CD8-positive, alpha-beta memory T cell (primary cell): Measurements from ENCODE around the gene ZCCHC7. TPM values are rescaled to one million over a fixed set of nuclear protein-coding genes. Genes with fewer than 3 reads are reported as not detected.

Experiments
- CTCF ChIA-PET: fragments of 350-600 bp; sonication (Branson Sonifier 250); formaldehyde crosslinking; loops from one replicate; lab custom pipeline; 2021; ENCODE audit warnings: antibody characterized with exemption; lab: Charles Lee
- POLR2A ChIA-PET: fragments of 350-600 bp; sonication (Branson Sonifier 250); formaldehyde crosslinking; loops from one replicate; lab custom pipeline; 2021; ENCODE audit warnings: antibody characterized with exemption; lab: Charles Lee
- DNase-seq, 5 donors: peaks; one replicate each; pipeline versions ENCODE4 v3.0.0 to v3.0.0-alpha.2; 2020 to 2022; ENCODE audit warnings: mixed read lengths in 1 of 5
- H3K27ac ChIP-seq: one replicate; pipeline ENCODE4 v1.7.0; 2013; ENCODE audit warnings: low read depth, mild to moderate bottlenecking, low read length, moderate library complexity
- H3K27me3 ChIP-seq: 2 replicates; pipeline ENCODE4 v1.7.0; 2013; ENCODE audit warnings: low read length, mild to moderate bottlenecking; ENCODE audit not compliant: insufficient read depth, poor library complexity, severe bottlenecking
- H3K36me3 ChIP-seq: 2 replicates; pipeline ENCODE4 v1.7.0; 2013; ENCODE audit warnings: mild to moderate bottlenecking, low read length, moderate library complexity; ENCODE audit not compliant: insufficient read depth
- H3K4me1 ChIP-seq: 2 replicates; pipeline ENCODE4 v1.7.0; 2013; ENCODE audit warnings: mild to moderate bottlenecking, low read length, moderate library complexity; ENCODE audit not compliant: insufficient read depth
- H3K4me3 ChIP-seq: 2 replicates; pipeline ENCODE4 v1.7.0; 2013; ENCODE audit warnings: mild to moderate bottlenecking, low read length
- H3K9me3 ChIP-seq: 2 replicates; pipeline ENCODE4 v1.7.0; 2013; ENCODE audit warnings: mild to moderate bottlenecking, low read length
- H3K27ac Mint-ChIP-seq, 8 donors: one replicate each; pipeline ENCODE4 v1.8.0; 2020 to 2021; ENCODE audit warnings: mixed read lengths in 8 of 8, mild to moderate bottlenecking in 6 of 8, inconsistent platforms in 3 of 8, moderate library complexity in 3 of 8
- H3K27me3 Mint-ChIP-seq, 2 donors: one replicate each; pipeline ENCODE4 v1.8.0; 2020 to 2021; ENCODE audit warnings: mixed read lengths in 2 of 2, mild to moderate bottlenecking in 1 of 2, moderate library complexity in 1 of 2
- H3K36me3 Mint-ChIP-seq, 3 donors: one replicate each; pipeline ENCODE4 v1.8.0; 2020 to 2021; ENCODE audit warnings: mixed read lengths in 3 of 3, inconsistent platforms in 1 of 3, mild to moderate bottlenecking in 1 of 3
- H3K4me1 Mint-ChIP-seq, 3 donors: one replicate each; pipeline ENCODE4 v1.8.0; 2020 to 2021; ENCODE audit warnings: mixed read lengths in 3 of 3, inconsistent platforms in 1 of 3, mild to moderate bottlenecking in 1 of 3
- H3K4me3 Mint-ChIP-seq, 7 donors: one replicate each; pipeline ENCODE4 v1.8.0; 2020 to 2021; ENCODE audit warnings: mixed read lengths in 7 of 7, mild to moderate bottlenecking in 6 of 7, moderate library complexity in 4 of 7, inconsistent platforms in 2 of 7
- H3K9me3 Mint-ChIP-seq, 5 donors: one replicate each; pipeline ENCODE4 v1.8.0; 2020 to 2022; ENCODE audit warnings: mixed read lengths in 5 of 5, mild to moderate bottlenecking in 3 of 5, moderate library complexity in 2 of 5, inconsistent platforms in 1 of 5
- polyA plus RNA-seq: library from polyadenylated mRNA; unstranded; fragments of 300-500 nt; fragmentation: Illumina TruSeq; gene quantifications from one replicate; pipeline ENCODE4 v1.2.3, GENCODE V29; 2021
- total RNA-seq, 2 experiments: library from RNA; stranded (reverse); gene quantifications; one replicate each; pipeline ENCODE4 v1.2.3, GENCODE V29; 2021

ZCCHC7 gene
- total and polyA plus RNA-seq, 3 experiments from 2014 or later = 25.6 to 35.2 (median 27.1) TPM

- H3K4me1 ChIP-seq = no peaks in the 10 kb centered on the region
These were observed 117.7 kb downstream of the ZCCHC7 start for GRCh38 chr9:37238122-37238521.

DNA sequence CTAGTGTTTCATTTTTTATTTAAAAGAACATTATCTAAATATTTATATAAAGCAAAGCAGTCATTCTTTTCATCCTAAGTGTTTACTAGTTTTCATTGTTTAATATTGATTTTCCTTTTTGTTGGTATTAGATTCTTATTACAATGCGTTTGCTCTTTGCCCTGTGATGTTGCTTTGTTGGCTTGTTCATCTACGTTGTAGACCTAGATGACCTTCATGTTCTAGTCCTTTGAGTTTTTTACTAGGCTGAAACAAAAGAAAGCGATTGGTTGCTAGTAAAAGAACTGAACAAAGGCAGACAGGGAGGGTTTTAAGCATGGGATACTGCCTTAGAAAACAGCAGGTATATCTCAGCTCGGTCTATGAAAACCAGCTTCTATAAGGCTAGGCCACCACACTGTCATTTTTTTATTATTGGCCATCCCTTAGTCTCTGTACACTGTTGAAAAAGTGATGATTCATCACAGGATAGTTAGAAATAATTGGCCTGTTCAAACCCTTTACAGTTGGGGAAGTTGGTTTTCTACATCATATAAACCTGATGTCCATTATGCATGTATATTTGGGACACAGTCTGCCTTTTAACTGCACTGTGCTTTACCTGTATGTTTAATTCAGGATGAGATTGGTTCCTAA lies 119.0 kb downstream of the ZCCHC7 start:
- POLR2A ChIA-PET = no interaction called here
- CTCF ChIA-PET = no interaction called here
- H3K27ac Mint-ChIP-seq = no peak overlapping the region

More at GRCh38 chr9:37238122-37238521, 117.7 kb downstream of the ZCCHC7 start:
- DNase-seq = no peak
- Histone ChIP-seq H3K9me3 (no peaks in the 10 kb centered on the region), H3K36me3 (no peaks in the 10 kb centered on the region), H3K27ac (no peak overlapping the region), H3K4me3 (no peak overlapping the region), H3K27me3 (no peaks in the 10 kb centered on the region)
- ChIA-PET CTCF (no interaction called here), POLR2A (no interaction called here)
- no peak overlapping the region for H3K27ac Mint-ChIP-seq
- H3K36me3 Mint-ChIP-seq = peaks cover 4 to 17% (median 10%) of the 10 kb centered on the region in 3 donors
- peaks cover 25 to 51% (median 36%) of the 10 kb centered on the region in 3 donors for H3K4me1 Mint-ChIP-seq
- no peaks in the 10 kb centered on the region for H3K27me3 Mint-ChIP-seq
- H3K4me3 Mint-ChIP-seq = no peak overlapping the region
- H3K9me3 Mint-ChIP-seq = no peaks in the 10 kb centered on the region

DNA sequence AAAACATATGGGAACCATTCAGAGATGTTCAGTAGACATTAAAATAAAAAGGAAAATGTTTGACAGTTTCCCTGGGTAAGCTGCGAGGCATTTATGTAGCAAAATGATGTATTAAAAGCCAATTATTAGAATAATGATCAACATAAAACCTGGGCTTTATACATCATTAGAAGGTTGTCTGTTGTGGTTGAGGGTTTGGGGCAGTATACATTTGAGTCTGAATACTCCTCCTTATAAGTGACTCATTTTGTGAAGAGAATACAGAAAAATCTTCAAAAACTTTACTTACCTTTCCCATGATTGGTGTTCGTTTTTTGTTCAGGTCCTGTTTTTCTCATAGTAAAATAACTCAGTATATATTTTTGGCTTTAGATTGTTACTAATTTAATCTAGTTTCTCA lies 119.5 kb downstream of the ZCCHC7 start:
- H3K4me1 Mint-ChIP-seq = peaks cover 16 to 45% (median 27%) of the 10 kb centered on the region in 3 donors
- Histone ChIP-seq H3K36me3 (no peaks in the 10 kb centered on the region), H3K4me1 (no peaks in the 10 kb centered on the region), H3K27ac (no peak overlapping the region), H3K4me3 (no peak overlapping the region), H3K9me3 (no peaks in the 10 kb centered on the region), H3K27me3 (no peaks in the 10 kb centered on the region)
- H3K27me3 Mint-ChIP-seq = no peaks in the 10 kb centered on the region
- H3K4me3 Mint-ChIP-seq = no peak overlapping the region
- H3K36me3 Mint-ChIP-seq = peaks cover 0 to 12% (median 4%) of the 10 kb centered on the region in 3 donors
- no peaks in the 10 kb centered on the region for H3K9me3 Mint-ChIP-seq
- CTCF ChIA-PET = no interaction called here
- no peak for DNase-seq
- POLR2A ChIA-PET = no interaction called here
- no peak overlapping the region for H3K27ac Mint-ChIP-seq

More for the DNA sequence above, 119.0 kb downstream of the ZCCHC7 start:
- H3K36me3 ChIP-seq = no peaks in the 10 kb centered on the region
- no peak for DNase-seq
- no peaks in the 10 kb centered on the region for H3K9me3 ChIP-seq
- H3K4me1 ChIP-seq = no peaks in the 10 kb centered on the region
- Mint-ChIP-seq H3K27me3 (no peaks in the 10 kb centered on the region), H3K4me1 (peaks cover 17 to 47% (median 28%) of the 10 kb centered on the region in 3 donors), H3K36me3 (peaks cover 1 to 12% (median 4%) of the 10 kb centered on the region in 3 donors), H3K4me3 (no peak overlapping the region), H3K9me3 (no peaks in the 10 kb centered on the region)
- no peak overlapping the region for H3K27ac ChIP-seq
- no peaks in the 10 kb centered on the region for H3K27me3 ChIP-seq
- no peak overlapping the region for H3K4me3 ChIP-seq

- CTCF ChIA-PET = interaction anchor here (0.9 kb wide), 1 partner anchor 10 kb away, joined by 3 read pairs; no protein-coding TSS in a partner anchor
These were observed 121.0 kb downstream of the ZCCHC7 start for GRCh38 chr9:37241340-37241739.

DNA sequence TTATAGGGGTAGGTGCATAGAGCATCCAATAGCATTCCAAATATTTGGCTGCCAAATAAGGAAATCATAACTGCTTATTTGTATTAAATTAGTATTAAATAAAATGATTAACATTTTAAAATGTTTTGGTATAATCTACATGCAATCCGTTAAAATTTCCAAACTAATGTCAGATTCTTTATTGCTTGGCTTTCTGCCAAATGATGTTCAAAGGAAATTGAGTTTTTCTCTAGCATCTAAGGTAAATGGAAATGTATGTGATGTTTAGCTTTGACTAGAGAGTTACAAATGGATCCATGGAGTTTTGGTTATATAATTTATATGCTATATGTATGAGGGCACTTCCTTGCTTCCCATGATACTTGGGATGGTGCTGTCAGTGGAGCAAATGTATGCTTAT lies 121.7 kb downstream of the ZCCHC7 start:
- Histone ChIP-seq H3K9me3 (no peaks in the 10 kb centered on the region), H3K4me3 (no peak overlapping the region), H3K4me1 (no peaks in the 10 kb centered on the region), H3K36me3 (no peaks in the 10 kb centered on the region), H3K27ac (no peak overlapping the region), H3K27me3 (no peaks in the 10 kb centered on the region)
- peaks cover 14 to 43% (median 30%) of the 10 kb centered on the region in 3 donors for H3K4me1 Mint-ChIP-seq
- POLR2A ChIA-PET = no interaction called here
- no peak for DNase-seq
- CTCF ChIA-PET = no interaction called here
- H3K27me3 Mint-ChIP-seq = no peaks in the 10 kb centered on the region
- peaks cover 0 to 6% (median 4%) of the 10 kb centered on the region in 3 donors for H3K36me3 Mint-ChIP-seq
- no peak overlapping the region for H3K4me3 Mint-ChIP-seq
- no peaks in the 10 kb centered on the region for H3K9me3 Mint-ChIP-seq
- H3K27ac Mint-ChIP-seq = no peak overlapping the region

More at GRCh38 chr9:37241340-37241739, 121.0 kb downstream of the ZCCHC7 start:
- Mint-ChIP-seq H3K9me3 (no peaks in the 10 kb centered on the region), H3K4me3 (no peak overlapping the region), H3K4me1 (peaks cover 16 to 47% (median 33%) of the 10 kb centered on the region in 3 donors), H3K27me3 (no peaks in the 10 kb centered on the region), H3K27ac (no peak overlapping the region), H3K36me3 (peaks cover 0 to 9% (median 9%) of the 10 kb centered on the region in 3 donors)
- POLR2A ChIA-PET = no interaction called here
- no peaks in the 10 kb centered on the region for H3K9me3 ChIP-seq
- no peaks in the 10 kb centered on the region for H3K4me1 ChIP-seq
- no peaks in the 10 kb centered on the region for H3K36me3 ChIP-seq
- H3K27ac ChIP-seq = no peak overlapping the region
- no peak overlapping the region for H3K4me3 ChIP-seq
- DNase-seq = no peak
- no peaks in the 10 kb centered on the region for H3K27me3 ChIP-seq

DNA sequence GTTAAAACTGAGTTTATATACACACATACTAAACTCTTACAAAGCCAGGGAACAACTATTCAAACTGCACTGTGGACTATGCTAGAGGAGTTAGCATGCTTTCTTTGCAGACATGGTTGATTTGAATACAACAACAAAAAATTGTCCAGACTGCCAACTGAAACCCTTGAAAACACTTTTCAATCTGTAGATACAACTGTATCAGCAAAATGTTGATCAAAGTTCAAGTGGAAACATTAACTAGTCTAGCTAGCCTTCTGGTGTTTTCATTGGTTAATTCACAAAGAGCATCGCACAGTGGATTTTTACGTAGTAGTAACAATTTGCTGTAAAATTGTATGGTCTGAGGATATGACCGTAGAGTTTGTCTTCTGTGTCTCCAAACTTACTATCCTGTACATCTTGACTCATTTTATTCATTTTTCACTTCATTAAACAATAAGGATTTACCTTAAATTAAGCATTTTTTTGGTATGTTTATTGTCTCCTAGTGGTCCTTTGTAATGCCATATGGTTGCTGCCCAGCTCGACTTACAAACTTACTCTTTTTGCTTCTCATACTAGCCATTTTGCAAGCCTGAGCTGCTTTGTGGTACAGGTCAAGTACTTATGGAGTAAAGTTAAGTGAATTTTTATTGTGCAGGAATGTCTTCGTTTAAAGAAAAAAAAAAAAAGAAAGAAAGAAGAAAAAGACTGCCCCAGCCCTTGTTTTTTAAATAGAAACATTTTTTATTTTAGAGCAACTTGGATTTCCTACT lies 123.4 kb downstream of the ZCCHC7 start:
- CTCF ChIA-PET = no interaction called here
- no peaks in the 10 kb centered on the region for H3K9me3 ChIP-seq
- H3K27me3 ChIP-seq = no peaks in the 10 kb centered on the region
- Mint-ChIP-seq H3K4me1 (peaks cover 11 to 34% (median 22%) of the 10 kb centered on the region in 3 donors), H3K4me3 (no peak overlapping the region), H3K36me3 (peaks cover 0 to 6% (median 2%) of the 10 kb centered on the region in 3 donors), H3K9me3 (no peaks in the 10 kb centered on the region), H3K27ac (no peak overlapping the region), H3K27me3 (no peaks in the 10 kb centered on the region)
- no peak overlapping the region for H3K4me3 ChIP-seq
- no peaks in the 10 kb centered on the region for H3K4me1 ChIP-seq
- no peak overlapping the region for H3K27ac ChIP-seq
- POLR2A ChIA-PET = no interaction called here
- no peaks in the 10 kb centered on the region for H3K36me3 ChIP-seq
- no peak for DNase-seq

DNA sequence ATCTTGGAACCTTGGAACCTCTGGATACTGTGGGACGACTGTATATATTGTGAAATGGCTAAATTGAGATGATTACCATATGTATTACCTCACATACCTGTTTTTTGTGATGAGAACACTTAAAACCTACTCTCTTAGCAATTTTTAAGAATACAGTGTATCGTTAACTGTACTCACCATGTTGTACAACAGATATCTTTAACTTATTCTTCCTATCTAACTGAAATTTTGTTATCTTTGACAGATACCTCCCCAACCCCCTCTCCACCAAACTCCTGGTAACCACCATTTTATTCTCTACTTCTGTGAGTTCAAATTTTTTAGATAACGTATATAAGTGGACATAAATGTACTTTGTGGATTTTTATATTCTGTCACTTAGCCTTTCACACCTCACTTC lies 126.5 kb downstream of the ZCCHC7 start:
- Mint-ChIP-seq H3K36me3 (peaks cover 7 to 24% (median 20%) of the 10 kb centered on the region in 3 donors), H3K4me3 (no peak overlapping the region), H3K27ac (no peak overlapping the region), H3K4me1 (peaks cover 8 to 30% (median 15%) of the 10 kb centered on the region in 3 donors), H3K27me3 (no peaks in the 10 kb centered on the region), H3K9me3 (no peaks in the 10 kb centered on the region)
- Histone ChIP-seq H3K4me1 (no peaks in the 10 kb centered on the region), H3K27ac (no peak overlapping the region), H3K4me3 (no peak overlapping the region), H3K27me3 (no peaks in the 10 kb centered on the region), H3K36me3 (no peaks in the 10 kb centered on the region), H3K9me3 (no peaks in the 10 kb centered on the region)
- ChIA-PET POLR2A (no interaction called here), CTCF (no interaction called here)
- DNase-seq = no peak

DNA sequence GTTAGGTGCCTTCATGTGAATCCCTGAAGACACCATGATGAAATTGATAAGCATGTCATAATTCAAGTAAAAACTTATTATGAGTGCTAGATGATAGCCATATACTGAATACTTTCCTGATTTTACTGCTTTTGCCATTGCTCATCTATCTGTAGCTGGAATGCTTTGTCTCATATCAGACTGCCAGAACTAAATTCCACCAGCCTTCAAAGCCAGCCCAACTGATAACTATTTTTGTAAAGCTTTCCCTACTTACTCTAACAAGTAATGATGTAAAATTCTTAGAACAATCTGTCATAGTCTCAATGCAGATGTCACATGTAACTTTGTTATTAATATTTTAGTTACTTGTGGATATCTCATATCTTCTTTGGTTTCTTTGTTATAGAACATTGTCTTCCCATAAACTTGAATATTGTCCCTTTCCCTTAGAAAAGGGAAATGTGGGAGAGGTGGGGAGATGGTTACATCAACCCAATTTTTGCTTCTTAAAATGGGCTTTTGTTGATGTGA lies 128.3 kb downstream of the ZCCHC7 start:
- peaks cover 10 to 30% (median 25%) of the 10 kb centered on the region in 3 donors for H3K36me3 Mint-ChIP-seq
- peaks cover 8 to 28% (median 15%) of the 10 kb centered on the region in 3 donors for H3K4me1 Mint-ChIP-seq
- H3K9me3 Mint-ChIP-seq = no peaks in the 10 kb centered on the region

More for the DNA sequence above, 128.3 kb downstream of the ZCCHC7 start:
- no peaks in the 10 kb centered on the region for H3K36me3 ChIP-seq
- no peak overlapping the region for H3K4me3 ChIP-seq
- H3K4me3 Mint-ChIP-seq = no peak overlapping the region
- no peaks in the 10 kb centered on the region for H3K27me3 Mint-ChIP-seq
- no peak for DNase-seq
- CTCF ChIA-PET = no interaction called here
- H3K27me3 ChIP-seq = no peaks in the 10 kb centered on the region
- no peaks in the 10 kb centered on the region for H3K9me3 ChIP-seq
- H3K27ac Mint-ChIP-seq = no peak overlapping the region
- H3K4me1 ChIP-seq = no peaks in the 10 kb centered on the region
- H3K27ac ChIP-seq = no peak overlapping the region
- POLR2A ChIA-PET = no interaction called here
